Measurements from ENCODE around the gene SUCO.
"Not testable (repeated sequence)": the region's sequence is repeated elsewhere in the genome, so short reads cannot be mapped to it uniquely, and the experiment has no call there.

- not testable (repeated sequence) for TF ChIP-seq EZH2 (IDR thresholded peaks at IDR 0.05; ENCODE audit: insufficient read depth, low read length)
- TF ChIP-seq, protein P1, sequence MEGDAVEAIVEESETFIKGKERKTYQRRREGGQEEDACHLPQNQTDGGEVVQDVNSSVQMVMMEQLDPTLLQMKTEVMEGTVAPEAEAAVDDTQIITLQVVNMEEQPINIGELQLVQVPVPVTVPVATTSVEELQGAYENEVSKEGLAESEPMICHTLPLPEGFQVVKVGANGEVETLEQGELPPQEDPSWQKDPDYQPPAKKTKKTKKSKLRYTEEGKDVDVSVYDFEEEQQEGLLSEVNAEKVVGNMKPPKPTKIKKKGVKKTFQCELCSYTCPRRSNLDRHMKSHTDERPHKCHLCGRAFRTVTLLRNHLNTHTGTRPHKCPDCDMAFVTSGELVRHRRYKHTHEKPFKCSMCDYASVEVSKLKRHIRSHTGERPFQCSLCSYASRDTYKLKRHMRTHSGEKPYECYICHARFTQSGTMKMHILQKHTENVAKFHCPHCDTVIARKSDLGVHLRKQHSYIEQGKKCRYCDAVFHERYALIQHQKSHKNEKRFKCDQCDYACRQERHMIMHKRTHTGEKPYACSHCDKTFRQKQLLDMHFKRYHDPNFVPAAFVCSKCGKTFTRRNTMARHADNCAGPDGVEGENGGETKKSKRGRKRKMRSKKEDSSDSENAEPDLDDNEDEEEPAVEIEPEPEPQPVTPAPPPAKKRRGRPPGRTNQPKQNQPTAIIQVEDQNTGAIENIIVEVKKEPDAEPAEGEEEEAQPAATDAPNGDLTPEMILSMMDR (IDR thresholded peaks at IDR 0.05; ENCODE audit: insufficient read depth, low read depth, low read length): not testable (repeated sequence)
These were observed 36.8 kb upstream of the SUCO start for GRCh38 chr1:172496127-172496526.

Measured in astrocyte (in vitro differentiated cells and primary cell).